T-helper 1 cell (primary cell): Measurements from ENCODE around the gene SFR1.
"Not testable (repeated sequence)": the region's sequence is repeated elsewhere in the genome, so short reads cannot be mapped to it uniquely, and the experiment has no call there.

Experiments used
- DNase-seq, 5 donors: peaks; one replicate each; pipeline ENCODE4 v3.0.0-alpha.2; 2012 to 2020

Gene SFR1

GRCh38 chr10:104109908-104110662 is 11.9 kb upstream of the SFR1 start:
- no peak for DNase-seq

GRCh38 chr10:104113376-104113956 is 8.5 kb upstream of the SFR1 start:
- DNase-seq = no peak

GRCh38 chr10:104117839-104118323 is 4.1 kb upstream of the SFR1 start:
- DNase-seq = no peak

- DNase-seq = no peak
Measured at GRCh38 chr10:104119996-104120395, 2.0 kb upstream of the SFR1 start.

GRCh38 chr10:104120512-104120902 is 1.5 kb upstream of the SFR1 start:
- DNase-seq = no peak

- peak; percentile 84 to 87 (median 86) for DNase-seq
Measured at GRCh38 chr10:104120903-104121484, 977 bp upstream of the SFR1 start.

- DNase-seq = no peak
Measured at GRCh38 chr10:104122225-104123107, 495 bp downstream of the SFR1 start.

GRCh38 chr10:104123397-104123796 is 1.4 kb downstream of the SFR1 start:
- DNase-seq = no peak

- no peak for DNase-seq
Measured at GRCh38 chr10:104127411-104127810, 5.4 kb downstream of the SFR1 start.

- no peak for DNase-seq
Measured at GRCh38 chr10:104128214-104128613, 6.2 kb downstream of the SFR1 start.

GRCh38 chr10:104130041-104130440 is 8.1 kb downstream of the SFR1 start:
- DNase-seq = no peak

- DNase-seq = no peak
Measured at GRCh38 chr10:104138131-104138530, 16.2 kb downstream of the SFR1 start.

- no peak for DNase-seq
Measured at GRCh38 chr10:104139221-104139620, 17.2 kb downstream of the SFR1 start.

GRCh38 chr10:104142081-104142480 is 20.1 kb downstream of the SFR1 start:
- DNase-seq = no peak

- no peak for DNase-seq
Measured at GRCh38 chr10:104143829-104144228, 21.9 kb downstream of the SFR1 start.

GRCh38 chr10:104144931-104145330 is 23.0 kb downstream of the SFR1 start:
- DNase-seq = no peak

- no peak for DNase-seq
Measured at GRCh38 chr10:104146882-104147281, 24.9 kb downstream of the SFR1 start.

- DNase-seq = no peak
Measured at GRCh38 chr10:104150139-104150538, 28.2 kb downstream of the SFR1 start.

- DNase-seq = no peak
Measured at GRCh38 chr10:104151737-104152136, 29.8 kb downstream of the SFR1 start.

- no peak for DNase-seq
Measured at GRCh38 chr10:104155591-104155990, 33.6 kb downstream of the SFR1 start.

- peak in 1 of 5 donors; percentile 17 for DNase-seq
Measured at GRCh38 chr10:104170610-104171254, 48.8 kb downstream of the SFR1 start.

GRCh38 chr10:104174136-104174535 is 52.2 kb downstream of the SFR1 start:
- not testable (repeated sequence) for DNase-seq
